ENCODE results near the gene CLEC3A.
"Not testable (repeated sequence)": the region's sequence is repeated elsewhere in the genome, so short reads cannot be mapped to it uniquely, and the experiment has no call there.

The CLEC3A gene

GRCh38 chr16:78022347-78023060 lies at the start of gene CLEC3A:
Gene CLEC3A, plus strand, starts transcription at chr16:78022548. Its CDS starts 79 bp downstream, at chr16:78022627.
- no peak for DNase-seq (ENCODE audit: low read depth in 4 of 4, low spot score in 1 of 4)

DNA sequence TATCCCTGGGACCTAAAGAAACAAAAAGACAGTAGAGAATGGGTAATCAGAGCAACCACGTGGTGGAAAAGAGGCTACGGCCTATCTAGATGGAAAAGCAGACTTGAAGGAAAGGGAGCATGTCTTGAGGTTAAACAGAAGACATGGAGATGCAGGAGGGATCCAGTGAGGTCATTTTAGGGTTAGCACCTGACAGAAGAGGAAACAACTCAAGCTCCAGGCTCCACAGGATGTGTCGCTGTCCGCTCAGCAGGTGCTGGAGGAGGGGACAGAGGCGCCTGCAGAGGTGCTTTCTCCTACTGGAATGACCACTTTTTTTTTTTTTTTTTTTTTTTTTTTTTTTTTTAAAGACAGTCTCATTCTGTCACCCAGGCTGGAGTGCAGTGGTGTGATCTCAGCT lies 47.5 kb upstream of the CLEC3A start:
- no peak for DNase-seq (ENCODE audit: low read depth in 4 of 4, low spot score in 1 of 4)

DNA sequence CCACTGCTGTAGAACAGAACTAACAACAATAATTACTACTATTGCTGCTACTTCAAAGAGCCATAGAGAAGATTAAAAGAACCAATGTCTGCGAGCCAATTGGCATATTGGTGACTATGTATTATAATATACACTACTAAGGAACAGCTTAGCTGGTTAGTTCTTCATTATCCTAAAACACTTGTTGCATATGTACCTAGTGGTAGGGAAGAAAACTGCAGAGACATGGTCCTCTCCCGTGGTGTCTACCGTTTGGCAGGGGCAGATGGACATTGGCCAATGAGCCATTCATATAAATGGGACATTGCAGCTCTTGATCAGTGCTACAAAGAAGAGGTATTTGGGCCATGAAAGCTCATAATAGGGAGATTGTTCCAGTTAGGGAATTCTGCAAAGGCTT lies 46.4 kb upstream of the CLEC3A start:
- DNase-seq (ENCODE audit: low read depth in 4 of 4, low spot score in 1 of 4), result no peak

DNA sequence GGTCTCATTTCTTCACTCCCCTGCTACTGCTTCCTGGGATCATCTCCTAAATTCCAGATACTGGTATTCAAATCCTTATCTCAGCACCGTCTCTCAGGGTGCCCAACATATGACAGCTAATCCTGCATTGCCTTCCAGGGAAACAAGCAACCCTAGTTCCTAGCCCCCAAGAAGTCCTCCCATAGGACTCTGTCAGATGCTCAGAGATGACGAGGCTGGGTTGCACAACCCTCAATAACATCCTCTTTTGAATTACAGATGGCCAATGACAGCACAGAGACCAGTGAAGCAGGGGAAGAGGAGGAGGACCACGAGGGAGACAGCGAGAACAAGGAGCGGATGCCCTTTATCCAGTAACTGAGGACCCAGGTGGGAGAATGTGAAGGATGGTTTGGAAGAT lies 45.0 kb upstream of the CLEC3A start:
- no peak for DNase-seq (ENCODE audit: low read depth in 4 of 4, low spot score in 1 of 4)

DNA sequence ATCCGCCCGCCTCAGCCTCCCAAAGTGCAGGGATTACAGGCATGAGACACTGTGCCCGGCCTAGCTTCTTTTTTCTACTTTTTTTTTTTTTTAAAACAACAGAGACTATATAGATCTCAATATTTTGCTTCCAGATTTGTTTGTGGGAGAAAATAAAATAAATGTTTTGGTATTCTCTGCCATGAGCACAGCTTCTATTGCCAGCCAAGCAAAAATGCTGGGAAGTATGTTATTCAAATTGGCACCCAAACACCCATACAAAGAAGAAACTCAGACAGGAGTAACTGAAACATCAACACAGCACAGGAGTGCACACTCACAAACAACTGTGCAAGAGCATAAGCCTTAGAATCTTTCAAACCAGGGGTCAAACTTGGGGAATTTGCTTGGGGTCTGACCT lies 37.2 kb upstream of the CLEC3A start:
- DNase-seq (ENCODE audit: low read depth in 4 of 4, low spot score in 1 of 4), result no peak

DNA sequence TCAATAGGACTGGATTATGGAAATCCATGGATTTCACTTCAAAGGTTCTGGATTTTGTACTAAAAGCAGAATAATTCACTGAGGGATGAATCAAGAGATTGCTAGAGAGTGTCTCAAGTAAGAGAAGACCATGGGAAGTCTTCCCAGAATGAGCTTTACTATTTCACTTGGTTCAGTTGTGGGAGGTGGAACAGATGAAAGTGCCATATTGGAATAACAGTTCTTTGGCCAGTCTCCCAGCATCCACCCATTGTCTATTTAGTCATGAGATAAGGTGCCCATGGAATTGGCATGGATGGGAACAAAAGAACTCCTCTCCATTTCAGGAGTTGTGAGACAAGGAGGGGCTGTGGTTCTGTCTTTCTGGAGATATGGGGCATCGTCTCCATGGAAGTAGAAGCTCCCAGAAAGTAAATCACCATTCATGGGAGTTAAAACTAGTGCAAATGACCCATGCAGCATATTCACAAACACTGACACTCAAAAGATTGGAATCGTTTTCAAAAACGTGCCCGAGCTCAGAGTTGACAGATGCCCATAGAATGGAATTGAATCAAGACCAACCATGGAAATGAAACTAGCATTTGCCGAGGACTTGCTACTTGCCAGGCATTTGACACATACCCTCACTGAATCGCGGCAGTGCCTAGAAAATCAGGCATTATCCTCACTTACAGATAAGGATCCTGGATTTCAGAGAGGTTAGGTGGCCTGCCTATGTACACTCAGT lies 36.2 kb upstream of the CLEC3A start:
- DNase-seq (ENCODE audit: low read depth in 4 of 4, low spot score in 1 of 4), result no peak

DNA sequence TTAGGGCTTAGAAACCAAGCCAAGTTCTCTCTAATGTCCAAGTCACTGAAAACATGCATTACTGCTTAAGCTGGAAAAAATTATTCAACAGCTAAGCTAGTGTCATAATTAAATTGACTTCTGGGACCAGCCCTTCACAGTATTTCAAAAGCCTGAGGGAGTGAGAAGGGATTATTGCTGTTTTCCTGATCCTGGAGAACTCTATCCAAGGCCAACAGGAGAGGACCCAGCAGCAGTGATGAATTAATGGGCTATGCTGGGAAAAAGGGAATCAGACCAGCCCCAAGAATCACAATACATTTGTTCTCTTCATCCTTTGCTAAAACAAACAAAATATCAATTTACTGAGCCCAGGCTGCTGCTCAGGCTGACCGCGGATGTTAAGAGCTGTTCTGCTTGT lies 34.5 kb upstream of the CLEC3A start:
- no peak for DNase-seq (ENCODE audit: low read depth in 4 of 4, low spot score in 1 of 4)

DNA sequence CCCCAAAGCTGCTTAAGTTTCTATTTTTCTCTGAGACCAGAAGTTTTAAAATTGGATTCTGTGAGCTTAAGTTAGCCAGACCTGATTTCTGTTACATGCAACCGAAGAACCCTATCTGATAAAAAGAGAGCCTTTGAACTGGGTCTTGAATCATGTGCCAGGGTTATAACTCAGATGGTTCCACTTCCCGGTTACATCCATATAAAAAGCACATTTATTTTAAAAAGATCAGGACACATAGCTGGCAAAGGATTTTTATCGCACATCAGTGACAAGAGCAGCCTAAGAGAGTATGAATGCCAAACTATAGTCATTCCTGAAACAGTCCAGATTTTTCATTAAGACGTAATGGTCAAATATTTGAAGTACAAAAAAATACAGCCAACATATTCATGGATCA lies 32.5 kb upstream of the CLEC3A start:
- no peak for DNase-seq (ENCODE audit: low read depth in 4 of 4, low spot score in 1 of 4)

- no peak for DNase-seq (ENCODE audit: low read depth in 4 of 4, low spot score in 1 of 4)
Observed at GRCh38 chr16:77991701-77992100, 30.6 kb upstream of the CLEC3A start.

DNA sequence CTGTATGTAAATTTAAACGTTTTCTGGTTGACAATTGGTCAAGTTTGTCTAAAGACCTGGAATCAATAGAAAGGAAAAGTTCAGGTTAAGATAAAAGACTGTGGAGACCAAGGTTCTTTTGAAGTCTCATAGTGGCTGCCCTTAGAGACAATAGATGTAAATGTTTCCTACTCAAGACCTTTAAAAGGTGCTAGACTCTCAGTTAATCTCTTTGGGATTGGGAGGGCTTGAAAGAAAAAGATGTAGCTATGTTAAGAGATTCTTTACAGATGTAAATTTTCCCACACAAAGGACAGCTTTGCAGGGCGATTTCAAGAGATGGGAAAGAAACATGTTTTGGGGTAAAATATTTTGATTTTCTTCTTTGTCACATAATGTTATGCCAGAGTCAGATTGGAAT lies 30.0 kb upstream of the CLEC3A start:
- DNase-seq (ENCODE audit: low read depth in 4 of 4, low spot score in 1 of 4), result not testable (repeated sequence)

DNA sequence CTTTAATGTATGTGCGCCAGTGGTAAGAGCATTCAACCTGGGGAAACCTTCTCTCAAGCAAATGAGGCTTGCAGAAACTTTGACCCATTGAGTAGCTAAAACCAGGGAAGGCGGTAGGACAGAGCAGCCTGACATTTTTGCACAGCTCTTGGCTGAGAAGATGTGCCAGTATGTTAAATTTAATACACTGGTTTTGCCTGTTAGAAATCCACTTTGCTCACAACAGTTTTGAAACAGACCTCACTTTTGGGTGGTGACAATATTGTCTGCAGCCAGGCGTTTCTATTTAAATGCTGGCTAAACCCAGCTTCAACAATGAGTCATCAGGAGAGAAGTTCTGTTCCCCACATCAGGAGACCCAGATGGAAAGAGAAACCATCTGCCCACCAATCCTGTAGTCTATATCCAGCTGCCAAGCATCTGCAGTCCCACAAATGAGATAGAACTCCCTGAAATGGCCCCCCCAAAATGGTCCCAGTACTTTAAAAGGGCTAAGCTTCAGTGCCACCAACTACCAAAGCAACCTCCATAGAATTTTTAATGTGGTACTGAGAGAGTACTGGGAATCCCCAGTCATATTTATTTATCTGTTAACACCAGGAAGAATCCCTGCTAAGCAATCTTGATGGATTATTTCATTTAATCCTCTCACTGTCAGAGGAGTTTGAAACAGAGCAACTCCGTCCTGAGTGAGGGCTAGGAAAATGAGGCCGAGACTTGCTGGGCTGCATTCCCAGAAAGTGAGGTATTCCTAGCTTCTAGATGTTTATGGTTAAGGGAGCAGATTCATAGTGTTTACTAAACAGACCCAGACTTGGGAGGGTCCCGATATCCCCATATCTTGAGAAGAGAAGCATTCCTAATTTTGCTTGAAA lies 29.0 kb upstream of the CLEC3A start:
- DNase-seq (ENCODE audit: low read depth in 4 of 4, low spot score in 1 of 4), result no peak

GRCh38 chr16:77995843-77996455 lies 26.4 kb upstream of the CLEC3A start:
- no peak for DNase-seq (ENCODE audit: low read depth in 4 of 4, low spot score in 1 of 4)

- DNase-seq (ENCODE audit: low read depth in 4 of 4, low spot score in 1 of 4), result no peak
Observed at GRCh38 chr16:77998350-77999023, 23.9 kb upstream of the CLEC3A start.

DNA sequence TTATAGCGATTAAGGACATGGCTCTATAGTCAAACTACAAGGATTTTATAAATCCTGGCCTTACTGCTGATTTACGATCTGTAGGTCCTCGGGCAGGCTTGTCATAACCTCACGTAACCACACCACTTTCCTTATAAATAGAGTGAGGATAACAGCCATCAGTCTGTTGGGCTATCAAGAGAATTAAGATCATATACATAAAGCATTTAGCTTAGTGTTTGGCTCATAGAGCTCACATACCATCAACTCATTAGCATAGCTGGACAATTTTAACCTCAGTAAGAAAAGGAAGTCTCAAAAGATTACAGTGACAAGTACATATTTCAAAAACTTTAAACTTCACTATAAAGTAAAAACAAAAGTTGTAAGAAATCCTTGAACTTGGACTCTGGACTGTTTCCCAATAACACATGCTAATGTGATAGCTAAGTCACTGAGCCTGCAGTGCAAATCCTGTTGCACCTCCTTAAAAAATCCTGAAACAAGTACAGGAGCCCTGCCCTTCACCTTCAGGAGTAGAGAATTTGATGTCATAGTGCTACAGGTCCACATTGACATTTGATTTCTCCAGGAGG lies 20.8 kb upstream of the CLEC3A start:
- DNase-seq (ENCODE audit: low read depth in 4 of 4, low spot score in 1 of 4), result no peak

GRCh38 chr16:78002915-78003538 lies 19.3 kb upstream of the CLEC3A start:
- DNase-seq (ENCODE audit: low read depth in 4 of 4, low spot score in 1 of 4), result peak; percentile 41 to 67 (median 56)

- DNase-seq (ENCODE audit: low read depth in 4 of 4, low spot score in 1 of 4), result no peak
Observed at GRCh38 chr16:78004517-78004916, 17.8 kb upstream of the CLEC3A start.

DNA sequence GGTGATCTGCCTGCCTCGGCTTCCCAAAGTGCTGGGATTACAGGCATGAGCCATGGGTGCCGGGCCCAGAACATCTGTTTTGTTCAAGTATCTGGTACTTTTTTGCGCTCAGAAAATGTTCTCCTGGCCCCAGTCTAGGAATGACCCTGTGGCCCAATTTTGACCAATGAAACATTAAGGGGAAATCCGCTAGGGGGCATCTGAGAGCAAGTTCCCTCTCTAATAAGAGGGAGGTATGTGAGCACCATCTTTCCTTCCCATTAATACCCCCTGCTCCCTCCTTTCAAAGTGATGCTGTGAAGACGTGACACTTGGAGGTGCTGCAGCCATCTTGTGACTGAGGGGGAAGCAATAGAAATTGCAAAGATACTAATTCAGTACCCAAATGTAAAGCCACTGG lies 16.5 kb upstream of the CLEC3A start:
- DNase-seq (ENCODE audit: low read depth in 4 of 4, low spot score in 1 of 4), result no peak

GRCh38 chr16:78007121-78007520 lies 15.2 kb upstream of the CLEC3A start:
- no peak for DNase-seq (ENCODE audit: low read depth in 4 of 4, low spot score in 1 of 4)

- DNase-seq (ENCODE audit: low read depth in 4 of 4, low spot score in 1 of 4), result no peak
Observed at GRCh38 chr16:78024159-78024558, 1.8 kb downstream of the CLEC3A start.

DNA sequence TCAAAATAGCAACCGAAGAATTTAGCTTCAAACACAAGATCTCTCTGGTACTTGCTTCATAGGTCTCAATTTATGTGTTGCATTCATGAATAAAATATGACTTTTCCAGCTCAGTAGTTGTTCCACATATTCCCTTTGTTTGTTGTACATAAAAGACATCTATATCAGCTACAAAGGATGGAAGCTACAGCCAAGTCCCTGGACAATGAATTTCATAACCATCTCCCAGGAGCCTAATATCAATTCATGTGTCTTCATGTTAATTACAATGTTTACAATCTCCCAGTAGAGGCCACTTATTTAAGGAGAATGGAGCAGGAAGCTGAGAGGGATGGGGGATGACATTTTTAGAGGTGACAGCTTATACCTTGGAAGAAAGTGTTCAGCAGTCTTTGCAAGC lies 3.3 kb downstream of the CLEC3A start:
- no peak for DNase-seq (ENCODE audit: low read depth in 4 of 4, low spot score in 1 of 4)

Data from stimulated activated CD4-positive, alpha-beta T cell treated with anti-CD3 and anti-CD28 coated beads, Interleukin-1b, Interleukin-23, amount 100 ng/mL, for 24 hours (primary cell).